ENCODE results near the gene PHF5A.

- TF ChIP-seq CTCF (IDR thresholded peaks at IDR 0.05) (no peak), EZH2 (IDR thresholded peaks at IDR 0.05) (no peak)
Observed at GRCh38 chr22:41508770-41509170, 40.3 kb upstream of the PHF5A start.

Measured in neural progenitor cell (in vitro differentiated cells).